SK-N-SH (cell line): ENCODE measurements around the gene EGF.

Experiments used
- CTCF ChIP-seq: fragments of 200-600 bp; sonication (generic); IDR thresholded peaks from 2 replicates; pipeline ENCODE4 v1.6.1; 2017; ENCODE audit warnings: antibody characterized with exemption, mild to moderate bottlenecking, moderate library complexity
- EZH2phosphoT487 ChIP-seq: fragments of 200-600 bp; sonication (generic); IDR thresholded peaks from 2 replicates; pipeline ENCODE4 v1.6.1; 2017; ENCODE audit warnings: low read depth, mixed run types, mild to moderate bottlenecking, antibody characterized with exemption, moderate library complexity, borderline replicate concordance
- JUND ChIP-seq: IDR thresholded peaks from 2 replicates; pipeline ENCODE4 v1.4.0; 2012
- MXI1 ChIP-seq: IDR thresholded peaks from 2 replicates; pipeline ENCODE4 v1.6.1; 2012; ENCODE audit warnings: mild to moderate bottlenecking, low read depth, low read length, improper control_type of control experiment
- REST ChIP-seq: IDR thresholded peaks from 2 replicates; pipeline ENCODE4 v1.6.1; 2012; ENCODE audit warnings: mild to moderate bottlenecking, low read depth, low read length, moderate library complexity

DNA sequence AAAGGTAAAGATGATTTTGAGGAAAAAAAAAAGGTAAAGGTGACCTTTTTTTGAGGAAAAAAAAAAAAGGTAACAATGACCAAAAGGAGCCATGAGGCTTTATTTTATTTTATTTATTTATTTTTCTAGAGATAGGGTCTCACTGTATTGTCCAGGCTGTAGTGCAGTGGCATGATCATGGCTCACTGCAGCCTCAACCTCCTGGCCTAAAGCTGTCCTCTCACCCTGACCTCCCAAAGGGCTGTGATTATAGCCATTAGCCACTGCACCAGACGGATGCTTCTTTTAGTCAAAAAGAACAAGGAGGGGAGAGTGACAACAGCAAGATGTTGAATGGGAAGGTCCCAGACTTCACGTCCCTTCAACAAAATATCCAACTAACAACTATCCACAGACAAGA lies 34.3 kb upstream of the EGF start:
- no peak for TF ChIP-seq JUND
- no peak for TF ChIP-seq CTCF
- no peak for TF ChIP-seq EZH2phosphoT487
- TF ChIP-seq MXI1: no peak
- no peak for TF ChIP-seq REST
